Liver (tissue), 9 donors: Measurements from ENCODE around the gene CASP9. TPM values are rescaled to one million over a fixed set of nuclear protein-coding genes. Genes with fewer than 3 reads are reported as not detected.
"Not testable (repeated sequence)": the region's sequence is repeated elsewhere in the genome, so short reads cannot be mapped to it uniquely, and the experiment has no call there.

Experiments used
- DNase-seq: peaks from one replicate; pipeline ENCODE4 v3.0.0-alpha.2; 2017; ENCODE audit warnings: low spot score
- H3K27ac ChIP-seq, 2 donors: one replicate each; pipeline ENCODE4 v1.7.0; 2013; ENCODE audit warnings: inconsistent platforms in 2 of 2, low read length in 2 of 2, control low read depth in 1 of 2, low read depth in 1 of 2, mild to moderate bottlenecking in 1 of 2
- H3K27me3 ChIP-seq, 4 donors: one replicate each; pipeline versions ENCODE4 v1.6.1 to v1.7.0; 2013; ENCODE audit warnings: low read length in 3 of 4, inconsistent platforms in 1 of 4, mild to moderate bottlenecking in 1 of 4, moderate library complexity in 1 of 4; ENCODE audit not compliant: control insufficient read depth in 4 of 4, insufficient read depth in 4 of 4
- H3K36me3 ChIP-seq, 4 donors: one replicate each; pipeline versions ENCODE4 v1.6.1 to v1.7.0; 2013; ENCODE audit warnings: low read length in 3 of 4, mild to moderate bottlenecking in 3 of 4, low read depth in 1 of 4, moderate library complexity in 1 of 4; ENCODE audit not compliant: control insufficient read depth in 4 of 4, insufficient read depth in 3 of 4
- H3K4me1 ChIP-seq, 4 donors: one replicate each; pipeline versions ENCODE4 v1.6.1 to v1.7.0; 2013; ENCODE audit warnings: low read length in 3 of 4, mild to moderate bottlenecking in 3 of 4, moderate library complexity in 1 of 4; ENCODE audit not compliant: control insufficient read depth in 4 of 4, insufficient read depth in 4 of 4
- H3K4me3 ChIP-seq, 3 donors: one replicate each; pipeline versions ENCODE4 v1.6.1 to v1.7.0; 2013; ENCODE audit warnings: low read length in 3 of 3, control low read depth in 1 of 3, low read depth in 1 of 3, mild to moderate bottlenecking in 1 of 3
- H3K9ac ChIP-seq, 2 donors: one replicate each; pipeline ENCODE4 v1.7.0; 2013; ENCODE audit warnings: low read length in 2 of 2, mild to moderate bottlenecking in 2 of 2, moderate library complexity in 2 of 2, control low read depth in 1 of 2, low read depth in 1 of 2
- H3K9me3 ChIP-seq, 4 donors: one replicate each; pipeline versions ENCODE4 v1.6.1 to v1.7.0; 2013; ENCODE audit warnings: low read length in 3 of 4; ENCODE audit not compliant: control insufficient read depth in 4 of 4
- EGR1 ChIP-seq, 2 donors: IDR thresholded peaks; 2 replicates each; pipeline ENCODE4 v1.6.1; 2016 to 2018; ENCODE audit warnings: antibody characterized with exemption in 2 of 2, low read depth in 2 of 2
- FOXA1 ChIP-seq: IDR thresholded peaks from 2 replicates; pipeline ENCODE4 v1.6.1; 2016; ENCODE audit warnings: antibody characterized with exemption
- FOXA2 ChIP-seq: IDR thresholded peaks from 2 replicates; pipeline ENCODE4 v1.6.1; 2016; ENCODE audit warnings: antibody characterized with exemption
- GABPA ChIP-seq, 2 donors: IDR thresholded peaks in 1 of 2; conservative IDR thresholded peaks in 1 of 2; 2 replicates each; pipeline ENCODE4 v1.6.1; 2016; ENCODE audit warnings: antibody characterized with exemption in 2 of 2, mild to moderate bottlenecking in 1 of 2, moderate library complexity in 1 of 2
- HNF4A ChIP-seq, 2 donors: conservative IDR thresholded peaks; 2 replicates each; pipeline ENCODE4 v1.6.1; 2016; ENCODE audit warnings: antibody characterized with exemption in 2 of 2, mild to moderate bottlenecking in 2 of 2
- HNF4G ChIP-seq: IDR thresholded peaks from 2 replicates; pipeline ENCODE4 v1.6.1; 2016; ENCODE audit warnings: antibody characterized with exemption
- JUND ChIP-seq, 2 donors: IDR thresholded peaks; 2 replicates each; pipeline ENCODE4 v1.6.1; 2016; ENCODE audit warnings: antibody characterized with exemption in 2 of 2
- NR2F2 ChIP-seq: IDR thresholded peaks from 2 replicates; pipeline ENCODE4 v1.6.1; 2016; ENCODE audit warnings: antibody characterized with exemption
- RAD21 ChIP-seq, 2 donors: IDR thresholded peaks; 2 replicates each; pipeline ENCODE4 v1.6.1; 2016; ENCODE audit warnings: antibody characterized with exemption in 2 of 2, mild to moderate bottlenecking in 2 of 2
- RXRA ChIP-seq, 2 donors: IDR thresholded peaks; 2 replicates each; pipeline ENCODE4 v1.6.1; 2017 to 2018; ENCODE audit warnings: antibody characterized with exemption in 2 of 2, mild to moderate bottlenecking in 1 of 2
- SP1 ChIP-seq: IDR thresholded peaks from 2 replicates; pipeline ENCODE4 v1.6.1; 2018; ENCODE audit warnings: antibody characterized with exemption, mild to moderate bottlenecking
- TAF1 ChIP-seq: conservative IDR thresholded peaks from 2 replicates; pipeline ENCODE4 v1.6.1; 2016; ENCODE audit warnings: antibody characterized with exemption, mild to moderate bottlenecking
- WGBS: extraction: QIAGEN DNeasy Blood & Tissue Kit; methylation state at CpG from one replicate; pipeline ENCODE4 v1.1.7; 2013; 5-methylcytosine and 5-hydroxymethylcytosine counted together
- polyA plus RNA-seq, 2 donors: library from polyadenylated mRNA; stranded (reverse) in 1 of 2; unstranded in 1 of 2; fragments of 200-250 nt in 1 of 2; fragments of >200 nt in 1 of 2; fragmentation: Nextera tagmentation in 1 of 2; extraction: Ambion mirVana in 1 of 2; gene quantifications; one replicate each; pipeline versions ENCODE4 v1.2.1 to v1.2.3, GENCODE V29; 2013 to 2015
- total RNA-seq, 2 donors: library from RNA; depleted of rRNA; stranded (reverse); fragments of >200 nt; gene quantifications; one replicate each; pipeline ENCODE4 v1.2.3, GENCODE V29; 2014
- TF ChIP-seq, protein P1 (sequence below): fragments of 150-350 bp; IDR thresholded peaks from 2 replicates; pipeline ENCODE4 v1.5.1; 2017; ENCODE audit warnings: improper control_type of control experiment, low read depth, low read length; ENCODE audit not compliant: missing input control
- TF ChIP-seq, protein P2 (sequence below): IDR thresholded peaks from 2 replicates; pipeline ENCODE4 v1.6.1; 2016; ENCODE audit warnings: antibody characterized with exemption
- TF ChIP-seq, protein P3 (sequence below): IDR thresholded peaks from 2 replicates; pipeline ENCODE4 v1.6.1; 2016; ENCODE audit warnings: antibody characterized with exemption, mild to moderate bottlenecking
- TF ChIP-seq, protein P4 (sequence below): IDR thresholded peaks from 2 replicates; pipeline ENCODE4 v1.6.1; 2016; ENCODE audit warnings: antibody characterized with exemption
- TF ChIP-seq, protein P5 (sequence below): IDR thresholded peaks from 2 replicates; pipeline ENCODE4 v1.6.1; 2016; ENCODE audit warnings: antibody characterized with exemption
- donor health status: healthy.
- donor health status: healthy.
- donor health status: healthy.
- donor health status: healthy.
- donor health status: healthy.

The CASP9 gene
- total and polyA plus RNA-seq, 4 donors = 2.8 to 5.8 (median 4.3) TPM

DNA sequence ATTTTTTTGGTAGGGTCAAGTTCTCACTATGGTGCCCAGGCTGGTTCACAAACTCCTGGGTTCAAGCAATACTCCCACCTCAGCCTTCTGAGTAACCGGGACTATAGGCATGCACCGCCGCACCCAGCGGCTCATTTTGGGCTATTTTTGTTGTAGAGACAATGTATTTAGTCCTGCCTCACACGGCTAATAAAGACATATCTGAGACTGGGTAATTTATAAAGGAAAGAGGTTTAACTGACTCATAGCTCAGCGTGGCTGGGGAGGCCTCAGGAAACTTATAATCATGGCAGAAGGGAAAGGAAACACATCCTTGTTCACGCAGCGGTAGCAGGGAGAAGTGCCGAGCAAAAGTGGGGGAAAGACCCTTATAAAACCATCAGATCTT lies 63.3 kb downstream of the CASP9 start:
- no peak overlapping the region for H3K27ac ChIP-seq
- TF ChIP-seq FOXA1 (no peak), HNF4G (no peak), RXRA (IDR thresholded peaks at IDR 0.05) (no peak), SP1 (no peak)
- TF ChIP-seq, protein P1, sequence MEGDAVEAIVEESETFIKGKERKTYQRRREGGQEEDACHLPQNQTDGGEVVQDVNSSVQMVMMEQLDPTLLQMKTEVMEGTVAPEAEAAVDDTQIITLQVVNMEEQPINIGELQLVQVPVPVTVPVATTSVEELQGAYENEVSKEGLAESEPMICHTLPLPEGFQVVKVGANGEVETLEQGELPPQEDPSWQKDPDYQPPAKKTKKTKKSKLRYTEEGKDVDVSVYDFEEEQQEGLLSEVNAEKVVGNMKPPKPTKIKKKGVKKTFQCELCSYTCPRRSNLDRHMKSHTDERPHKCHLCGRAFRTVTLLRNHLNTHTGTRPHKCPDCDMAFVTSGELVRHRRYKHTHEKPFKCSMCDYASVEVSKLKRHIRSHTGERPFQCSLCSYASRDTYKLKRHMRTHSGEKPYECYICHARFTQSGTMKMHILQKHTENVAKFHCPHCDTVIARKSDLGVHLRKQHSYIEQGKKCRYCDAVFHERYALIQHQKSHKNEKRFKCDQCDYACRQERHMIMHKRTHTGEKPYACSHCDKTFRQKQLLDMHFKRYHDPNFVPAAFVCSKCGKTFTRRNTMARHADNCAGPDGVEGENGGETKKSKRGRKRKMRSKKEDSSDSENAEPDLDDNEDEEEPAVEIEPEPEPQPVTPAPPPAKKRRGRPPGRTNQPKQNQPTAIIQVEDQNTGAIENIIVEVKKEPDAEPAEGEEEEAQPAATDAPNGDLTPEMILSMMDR = no peak
- 86% methylated on average over 9 of the region's 9 CpGs for WGBS
- no peaks in the 10 kb centered on the region for H3K27me3 ChIP-seq
- no peaks in the 10 kb centered on the region for H3K36me3 ChIP-seq
- no peak overlapping the region for H3K9ac ChIP-seq
- no peak for DNase-seq
- no peaks in the 10 kb centered on the region for H3K9me3 ChIP-seq
- H3K4me1 ChIP-seq = no peaks in the 10 kb centered on the region
- H3K4me3 ChIP-seq = no peak overlapping the region

DNA sequence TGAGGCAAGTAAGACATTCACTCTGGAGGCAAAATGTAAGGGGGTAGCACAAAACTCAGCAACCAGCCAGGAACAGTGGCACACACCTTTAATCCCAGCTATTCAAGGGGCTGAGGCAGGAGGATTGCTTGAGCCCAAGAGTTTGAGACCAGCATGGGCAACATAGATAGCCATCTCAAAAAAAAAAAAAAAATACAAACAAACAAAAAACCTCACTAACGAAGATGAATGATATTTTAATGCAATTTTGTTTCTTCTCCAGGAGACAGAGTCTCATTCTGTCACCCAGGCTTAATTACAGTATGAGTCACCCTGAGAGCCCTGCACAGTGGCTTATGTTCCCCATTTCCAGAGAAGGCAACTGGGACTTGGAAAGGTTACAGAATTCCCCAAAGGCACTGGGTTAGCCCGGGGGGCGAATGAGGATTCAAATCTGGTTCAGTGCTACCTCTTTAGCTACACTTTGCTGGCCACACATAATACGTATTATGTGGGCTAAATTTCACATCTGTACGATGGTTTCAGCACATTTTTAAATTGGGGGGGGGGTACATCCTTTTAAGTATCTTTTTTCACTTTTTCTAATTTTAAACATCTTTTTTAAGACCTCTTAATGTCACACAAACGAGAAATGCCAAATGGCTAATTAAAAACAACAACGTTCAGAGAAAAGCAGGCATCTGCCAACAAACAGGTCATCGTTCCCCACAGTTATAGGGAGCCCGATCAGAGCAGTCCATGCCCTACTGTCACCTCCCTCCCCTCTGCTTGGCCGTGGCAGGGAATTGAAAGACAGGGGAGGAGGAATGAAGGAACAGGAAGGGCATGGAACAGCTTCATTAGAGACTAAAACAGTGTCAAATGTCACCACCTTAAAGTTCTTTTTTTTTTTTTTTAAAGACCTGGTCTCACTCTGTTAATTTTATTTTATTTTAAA lies 64.0 kb downstream of the CASP9 start:
- H3K9ac ChIP-seq = no peak overlapping the region
- DNase-seq = no peak
- 69% methylated on average over 10 of the region's 10 CpGs for WGBS
- no peak overlapping the region for H3K4me3 ChIP-seq
- H3K27ac ChIP-seq = no peak overlapping the region
- H3K36me3 ChIP-seq = no peaks in the 10 kb centered on the region
- TF ChIP-seq JUND (IDR thresholded peaks at IDR 0.05) = no peak
- TF ChIP-seq EGR1 (IDR thresholded peaks at IDR 0.05; ENCODE audit: low read depth in 2 of 2) = no peak
- TF ChIP-seq RAD21 (IDR thresholded peaks at IDR 0.05) = no peak
- no peak for TF ChIP-seq TAF1
- TF ChIP-seq, protein P2, sequence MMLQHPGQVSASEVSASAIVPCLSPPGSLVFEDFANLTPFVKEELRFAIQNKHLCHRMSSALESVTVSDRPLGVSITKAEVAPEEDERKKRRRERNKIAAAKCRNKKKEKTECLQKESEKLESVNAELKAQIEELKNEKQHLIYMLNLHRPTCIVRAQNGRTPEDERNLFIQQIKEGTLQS = no peak
- no peak for TF ChIP-seq SP1
- no peak for TF ChIP-seq FOXA2
- TF ChIP-seq HNF4A (conservative IDR thresholded peaks at IDR 0.05) = no peak
- TF ChIP-seq, protein P3, sequence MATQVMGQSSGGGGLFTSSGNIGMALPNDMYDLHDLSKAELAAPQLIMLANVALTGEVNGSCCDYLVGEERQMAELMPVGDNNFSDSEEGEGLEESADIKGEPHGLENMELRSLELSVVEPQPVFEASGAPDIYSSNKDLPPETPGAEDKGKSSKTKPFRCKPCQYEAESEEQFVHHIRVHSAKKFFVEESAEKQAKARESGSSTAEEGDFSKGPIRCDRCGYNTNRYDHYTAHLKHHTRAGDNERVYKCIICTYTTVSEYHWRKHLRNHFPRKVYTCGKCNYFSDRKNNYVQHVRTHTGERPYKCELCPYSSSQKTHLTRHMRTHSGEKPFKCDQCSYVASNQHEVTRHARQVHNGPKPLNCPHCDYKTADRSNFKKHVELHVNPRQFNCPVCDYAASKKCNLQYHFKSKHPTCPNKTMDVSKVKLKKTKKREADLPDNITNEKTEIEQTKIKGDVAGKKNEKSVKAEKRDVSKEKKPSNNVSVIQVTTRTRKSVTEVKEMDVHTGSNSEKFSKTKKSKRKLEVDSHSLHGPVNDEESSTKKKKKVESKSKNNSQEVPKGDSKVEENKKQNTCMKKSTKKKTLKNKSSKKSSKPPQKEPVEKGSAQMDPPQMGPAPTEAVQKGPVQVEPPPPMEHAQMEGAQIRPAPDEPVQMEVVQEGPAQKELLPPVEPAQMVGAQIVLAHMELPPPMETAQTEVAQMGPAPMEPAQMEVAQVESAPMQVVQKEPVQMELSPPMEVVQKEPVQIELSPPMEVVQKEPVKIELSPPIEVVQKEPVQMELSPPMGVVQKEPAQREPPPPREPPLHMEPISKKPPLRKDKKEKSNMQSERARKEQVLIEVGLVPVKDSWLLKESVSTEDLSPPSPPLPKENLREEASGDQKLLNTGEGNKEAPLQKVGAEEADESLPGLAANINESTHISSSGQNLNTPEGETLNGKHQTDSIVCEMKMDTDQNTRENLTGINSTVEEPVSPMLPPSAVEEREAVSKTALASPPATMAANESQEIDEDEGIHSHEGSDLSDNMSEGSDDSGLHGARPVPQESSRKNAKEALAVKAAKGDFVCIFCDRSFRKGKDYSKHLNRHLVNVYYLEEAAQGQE = no peak
- TF ChIP-seq RXRA (IDR thresholded peaks at IDR 0.05) = no peak
- TF ChIP-seq HNF4G = no peak
- TF ChIP-seq, protein P4, sequence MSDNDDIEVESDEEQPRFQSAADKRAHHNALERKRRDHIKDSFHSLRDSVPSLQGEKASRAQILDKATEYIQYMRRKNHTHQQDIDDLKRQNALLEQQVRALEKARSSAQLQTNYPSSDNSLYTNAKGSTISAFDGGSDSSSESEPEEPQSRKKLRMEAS = no peak
- no peak for TF ChIP-seq NR2F2
- no peak for TF ChIP-seq GABPA (IDR thresholded peaks at IDR 0.05 in 1 of 2, conservative IDR thresholded peaks at IDR 0.05 in 1 of 2)
- TF ChIP-seq, protein P5, sequence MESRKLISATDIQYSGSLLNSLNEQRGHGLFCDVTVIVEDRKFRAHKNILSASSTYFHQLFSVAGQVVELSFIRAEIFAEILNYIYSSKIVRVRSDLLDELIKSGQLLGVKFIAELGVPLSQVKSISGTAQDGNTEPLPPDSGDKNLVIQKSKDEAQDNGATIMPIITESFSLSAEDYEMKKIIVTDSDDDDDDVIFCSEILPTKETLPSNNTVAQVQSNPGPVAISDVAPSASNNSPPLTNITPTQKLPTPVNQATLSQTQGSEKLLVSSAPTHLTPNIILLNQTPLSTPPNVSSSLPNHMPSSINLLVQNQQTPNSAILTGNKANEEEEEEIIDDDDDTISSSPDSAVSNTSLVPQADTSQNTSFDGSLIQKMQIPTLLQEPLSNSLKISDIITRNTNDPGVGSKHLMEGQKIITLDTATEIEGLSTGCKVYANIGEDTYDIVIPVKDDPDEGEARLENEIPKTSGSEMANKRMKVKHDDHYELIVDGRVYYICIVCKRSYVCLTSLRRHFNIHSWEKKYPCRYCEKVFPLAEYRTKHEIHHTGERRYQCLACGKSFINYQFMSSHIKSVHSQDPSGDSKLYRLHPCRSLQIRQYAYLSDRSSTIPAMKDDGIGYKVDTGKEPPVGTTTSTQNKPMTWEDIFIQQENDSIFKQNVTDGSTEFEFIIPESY = no peak
- TF ChIP-seq FOXA1 = no peak
- H3K9me3 ChIP-seq = no peaks in the 10 kb centered on the region
- H3K27me3 ChIP-seq = no peaks in the 10 kb centered on the region
- no peaks in the 10 kb centered on the region for H3K4me1 ChIP-seq

DNA sequence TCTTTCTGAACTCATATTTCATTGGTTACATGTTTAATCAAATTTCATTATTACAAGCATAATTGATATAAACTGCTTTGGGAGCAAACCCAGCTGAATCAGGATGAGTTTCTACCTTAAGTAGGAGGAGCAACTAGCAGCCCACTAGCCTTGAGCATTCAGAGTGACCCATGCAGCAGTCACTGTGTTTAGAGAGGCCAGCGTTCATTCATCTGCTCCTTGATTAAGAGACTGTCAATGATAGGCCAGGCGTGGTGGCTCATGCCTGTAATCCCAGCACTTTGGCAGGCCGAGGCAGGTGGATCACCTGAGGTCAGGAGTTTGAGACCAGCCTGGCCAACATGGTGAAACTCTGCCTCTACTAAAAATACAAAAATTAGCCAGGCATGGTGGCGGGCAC lies 65.6 kb downstream of the CASP9 start:
- WGBS = 88% methylated on average over 4 of the region's 4 CpGs
- H3K9me3 ChIP-seq, H3K27me3 ChIP-seq, H3K9ac ChIP-seq, H3K4me1 ChIP-seq, H3K27ac ChIP-seq, H3K4me3 ChIP-seq, H3K36me3 ChIP-seq, DNase-seq: not testable (repeated sequence)
